ENCODE results near the gene LUZP4. TPM values are rescaled to one million over a fixed set of nuclear protein-coding genes. Genes with fewer than 3 reads are reported as not detected.

Gene LUZP4
- total and polyA plus RNA-seq, 2 of the 13 experiments (the other 11 are each of a cell fraction or from before 2014, with no cell fraction given): not detected

DNA sequence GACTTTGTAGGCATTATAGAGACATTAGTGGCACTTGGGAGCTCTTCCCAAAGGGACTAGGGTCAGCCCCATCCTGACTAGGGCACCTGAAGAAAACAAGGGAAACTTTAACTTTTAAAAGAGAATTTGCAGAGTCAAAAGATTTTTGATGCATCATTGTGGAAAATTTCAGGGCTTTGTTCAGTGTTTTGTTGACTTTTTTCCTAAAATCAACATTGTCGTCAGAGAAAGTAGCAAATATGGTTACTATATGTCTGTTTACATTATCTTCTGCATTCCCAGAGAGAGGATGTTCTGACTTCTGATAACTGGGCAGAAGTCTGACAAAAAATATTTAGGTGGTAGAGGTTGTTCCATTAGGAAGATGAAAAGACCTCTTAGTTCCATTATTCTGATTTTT lies 51.9 kb downstream of the LUZP4 start:
- H3K27ac ChIP-seq (ENCODE audit: extremely low read length, insufficient read depth, low read length): peak overlapping the region; percentile 61
- intact Hi-C loops (cut with micrococcal nuclease; ENCODE audit: unreplicated experiment): no loop called here
- 0% methylated on average over 1 of the region's 1 CpG for WGBS (ENCODE audit: low lambda C conversion rate)
- no peaks in the 10 kb centered on the region for H3K79me2 ChIP-seq (ENCODE audit: insufficient read depth, low read length)
- ATAC-seq: no peak
- POLR2A ChIA-PET: no interaction called here
- no peaks in the 10 kb centered on the region for H3K9me3 ChIP-seq (ENCODE audit: low read length)
- H3K4me3 ChIP-seq (replicated peaks in 1 of 3; ENCODE audit: insufficient read depth in 1 of 3, low read depth in 2 of 3, low read length in 3 of 3): no peak overlapping the region; a peak in 1 of 6 replicates
- peak overlapping the region; percentile 51 for H3K4me2 ChIP-seq (ENCODE audit: low read depth, low read length)
- no TSS peak for BruUV-seq (replicated peaks)
- in situ Hi-C loops (cut with HindIII; ENCODE audit: extremely low pct_ligation_motif_present, low pct_unique_long_range_greater_than_20kb): no loop called here
- CTCF ChIA-PET (ENCODE audit: low intra/inter-chr PET ratio, low total read pairs): no interaction called here
- no peaks in the 10 kb centered on the region for H3K27me3 ChIP-seq (ENCODE audit: control insufficient read depth in 1 of 2, insufficient read depth in 2 of 2, low read length in 2 of 2)
- H3K36me3 ChIP-seq (replicated peaks in 1 of 2; ENCODE audit: control insufficient read depth in 1 of 2, insufficient read depth in 2 of 2, low read length in 2 of 2): no peaks in the 10 kb centered on the region
- no peaks in the 10 kb centered on the region for H4K20me1 ChIP-seq (ENCODE audit: insufficient read depth, low read length)
- no peak overlapping the region for H2AFZ ChIP-seq (ENCODE audit: low read length)
- H3K9ac ChIP-seq (ENCODE audit: insufficient read depth, low read depth, low read length): peak overlapping the region; percentile 22; the same call in 1 of the 2 replicates
- peaks cover 74% of the 10 kb centered on the region for H3K4me1 ChIP-seq (ENCODE audit: insufficient read depth, low read length)
- no peak for FAIRE-seq
- peak; percentile 65 for DNase-seq (ENCODE audit: low spot score)
- TF ChIP-seq RARA (CRISPR knock-in tag; IDR thresholded peaks at IDR 0.05) (peak; percentile 36), FOSL1 (CRISPR knock-in tag; IDR thresholded peaks at IDR 0.05; ENCODE audit: borderline replicate concordance) (no peak), ZSCAN20 (CRISPR knock-in tag; IDR thresholded peaks at IDR 0.05; ENCODE audit: borderline replicate concordance) (no peak), RAD21 (CRISPR knock-in tag; IDR thresholded peaks at IDR 0.05) (no peak), MED1 (CRISPR knock-in tag; IDR thresholded peaks at IDR 0.05) (0 out of 2 replicates have a peak, but pooled peaks have one; percentile 30), SOX6 (IDR thresholded peaks at IDR 0.05) (no peak), SOX6 (CRISPR knock-in tag; IDR thresholded peaks at IDR 0.05) (peak; percentile 67; the same call in 1 of the 2 replicates), ZNF296 (CRISPR knock-in tag; conservative IDR thresholded peaks at IDR 0.05) (no peak), ZNF614 (CRISPR knock-in tag; IDR thresholded peaks at IDR 0.05; ENCODE audit: borderline replicate concordance) (no peak), MATR3 (CRISPR knock-in tag; IDR thresholded peaks at IDR 0.05) (no peak), JUNB (CRISPR knock-in tag; IDR thresholded peaks at IDR 0.05; ENCODE audit: borderline replicate concordance) (no peak), LCORL (IDR thresholded peaks at IDR 0.05) (no peak), LCORL (CRISPR knock-in tag; IDR thresholded peaks at IDR 0.05) (peak; percentile 24; the same call in 1 of the 2 replicates)
- TF ChIP-seq, protein P1, sequence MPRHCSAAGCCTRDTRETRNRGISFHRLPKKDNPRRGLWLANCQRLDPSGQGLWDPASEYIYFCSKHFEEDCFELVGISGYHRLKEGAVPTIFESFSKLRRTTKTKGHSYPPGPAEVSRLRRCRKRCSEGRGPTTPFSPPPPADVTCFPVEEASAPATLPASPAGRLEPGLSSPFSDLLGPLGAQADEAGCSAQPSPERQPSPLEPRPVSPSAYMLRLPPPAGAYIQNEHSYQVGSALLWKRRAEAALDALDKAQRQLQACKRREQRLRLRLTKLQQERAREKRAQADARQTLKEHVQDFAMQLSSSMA (CRISPR knock-in tag; IDR thresholded peaks at IDR 0.05): no peak
- TF ChIP-seq, protein P2, sequence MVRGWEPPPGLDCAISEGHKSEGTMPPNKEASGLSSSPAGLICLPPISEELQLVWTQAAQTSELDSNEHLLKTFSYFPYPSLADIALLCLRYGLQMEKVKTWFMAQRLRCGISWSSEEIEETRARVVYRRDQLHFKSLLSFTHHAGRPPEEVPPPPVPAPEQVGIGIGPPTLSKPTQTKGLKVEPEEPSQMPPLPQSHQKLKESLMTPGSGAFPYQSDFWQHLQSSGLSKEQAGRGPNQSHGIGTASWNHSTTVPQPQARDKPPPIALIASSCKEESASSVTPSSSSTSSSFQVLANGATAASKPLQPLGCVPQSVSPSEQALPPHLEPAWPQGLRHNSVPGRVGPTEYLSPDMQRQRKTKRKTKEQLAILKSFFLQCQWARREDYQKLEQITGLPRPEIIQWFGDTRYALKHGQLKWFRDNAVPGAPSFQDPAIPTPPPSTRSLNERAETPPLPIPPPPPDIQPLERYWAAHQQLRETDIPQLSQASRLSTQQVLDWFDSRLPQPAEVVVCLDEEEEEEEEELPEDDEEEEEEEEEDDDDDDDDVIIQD (CRISPR knock-in tag; IDR thresholded peaks at IDR 0.05; ENCODE audit: low read depth): no peak
- TF ChIP-seq, protein P3, sequence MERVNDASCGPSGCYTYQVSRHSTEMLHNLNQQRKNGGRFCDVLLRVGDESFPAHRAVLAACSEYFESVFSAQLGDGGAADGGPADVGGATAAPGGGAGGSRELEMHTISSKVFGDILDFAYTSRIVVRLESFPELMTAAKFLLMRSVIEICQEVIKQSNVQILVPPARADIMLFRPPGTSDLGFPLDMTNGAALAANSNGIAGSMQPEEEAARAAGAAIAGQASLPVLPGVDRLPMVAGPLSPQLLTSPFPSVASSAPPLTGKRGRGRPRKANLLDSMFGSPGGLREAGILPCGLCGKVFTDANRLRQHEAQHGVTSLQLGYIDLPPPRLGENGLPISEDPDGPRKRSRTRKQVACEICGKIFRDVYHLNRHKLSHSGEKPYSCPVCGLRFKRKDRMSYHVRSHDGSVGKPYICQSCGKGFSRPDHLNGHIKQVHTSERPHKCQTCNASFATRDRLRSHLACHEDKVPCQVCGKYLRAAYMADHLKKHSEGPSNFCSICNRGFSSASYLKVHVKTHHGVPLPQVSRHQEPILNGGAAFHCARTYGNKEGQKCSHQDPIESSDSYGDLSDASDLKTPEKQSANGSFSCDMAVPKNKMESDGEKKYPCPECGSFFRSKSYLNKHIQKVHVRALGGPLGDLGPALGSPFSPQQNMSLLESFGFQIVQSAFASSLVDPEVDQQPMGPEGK (CRISPR knock-in tag; IDR thresholded peaks at IDR 0.05): no peak
- TF ChIP-seq, protein P4, sequence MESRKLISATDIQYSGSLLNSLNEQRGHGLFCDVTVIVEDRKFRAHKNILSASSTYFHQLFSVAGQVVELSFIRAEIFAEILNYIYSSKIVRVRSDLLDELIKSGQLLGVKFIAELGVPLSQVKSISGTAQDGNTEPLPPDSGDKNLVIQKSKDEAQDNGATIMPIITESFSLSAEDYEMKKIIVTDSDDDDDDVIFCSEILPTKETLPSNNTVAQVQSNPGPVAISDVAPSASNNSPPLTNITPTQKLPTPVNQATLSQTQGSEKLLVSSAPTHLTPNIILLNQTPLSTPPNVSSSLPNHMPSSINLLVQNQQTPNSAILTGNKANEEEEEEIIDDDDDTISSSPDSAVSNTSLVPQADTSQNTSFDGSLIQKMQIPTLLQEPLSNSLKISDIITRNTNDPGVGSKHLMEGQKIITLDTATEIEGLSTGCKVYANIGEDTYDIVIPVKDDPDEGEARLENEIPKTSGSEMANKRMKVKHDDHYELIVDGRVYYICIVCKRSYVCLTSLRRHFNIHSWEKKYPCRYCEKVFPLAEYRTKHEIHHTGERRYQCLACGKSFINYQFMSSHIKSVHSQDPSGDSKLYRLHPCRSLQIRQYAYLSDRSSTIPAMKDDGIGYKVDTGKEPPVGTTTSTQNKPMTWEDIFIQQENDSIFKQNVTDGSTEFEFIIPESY (CRISPR knock-in tag; IDR thresholded peaks at IDR 0.05): no peak
